Measurements from ENCODE around the gene PON3. TPM values are rescaled to one million over a fixed set of nuclear protein-coding genes. Genes with fewer than 3 reads are reported as not detected.

PON3 gene
- polyA plus RNA-seq, 2 of the 4 experiments (the other 2 are of a cell fraction): 48.7 to 142 TPM

DNA sequence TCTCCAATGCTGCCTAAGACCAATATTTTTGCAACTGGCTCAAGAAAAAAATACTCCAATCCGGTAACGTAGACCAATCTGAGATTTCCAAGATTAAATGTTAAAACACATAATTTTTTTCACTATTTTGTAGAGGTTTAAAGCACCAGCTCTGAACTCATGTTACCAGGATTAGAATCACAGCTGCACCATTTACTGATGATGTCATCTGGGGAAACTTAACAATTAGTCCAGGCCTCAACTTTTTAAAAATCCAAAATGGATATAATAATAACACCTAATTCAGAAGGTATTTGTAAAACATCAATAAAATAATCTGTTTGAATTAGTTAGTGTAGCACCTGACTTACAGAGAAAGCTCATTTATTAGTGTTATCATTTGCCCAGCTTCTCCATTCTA, 86.2 kb downstream of the PON3 start (continued):
- TF ChIP-seq, protein P1, sequence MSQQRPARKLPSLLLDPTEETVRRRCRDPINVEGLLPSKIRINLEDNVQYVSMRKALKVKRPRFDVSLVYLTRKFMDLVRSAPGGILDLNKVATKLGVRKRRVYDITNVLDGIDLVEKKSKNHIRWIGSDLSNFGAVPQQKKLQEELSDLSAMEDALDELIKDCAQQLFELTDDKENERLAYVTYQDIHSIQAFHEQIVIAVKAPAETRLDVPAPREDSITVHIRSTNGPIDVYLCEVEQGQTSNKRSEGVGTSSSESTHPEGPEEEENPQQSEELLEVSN (IDR thresholded peaks at IDR 0.05; ENCODE audit: borderline replicate concordance, low read depth): no peak
- TF ChIP-seq HOXB13 (CRISPR knock-in tag; IDR thresholded peaks at IDR 0.05; ENCODE audit: low read depth) (no peak), EHF (CRISPR knock-in tag; IDR thresholded peaks at IDR 0.05) (no peak)

Small RNAs within 50 kb of the gene (small RNA-seq; reads per million reads assigned to genes)
- gene AC004022.2: 0 to 1.0 (median 0) reads per million in 6 experiments

Other genes with a start within 250 kb of the PON3 start
- 6.6 and 8.2 TPM in 2 replicates for gene PON1, start 71.8 kb downstream of the PON3 start, polyA plus RNA-seq (2011; rRNA removed)
- 0.93 to 1.8 TPM (median 1.1 TPM) in 3 replicates for gene PON1, start 71.8 kb downstream of the PON3 start, polyA plus RNA-seq (2017; fragmentation: RNase III; extraction: RNeasy Plus Mini Kit Qiagen cat#74134 plus additional on column Dnase treatment)
- gene PON2, start 38.7 kb upstream of the PON3 start, polyA plus RNA-seq (2011; rRNA removed): 829 TPM in 2 replicates
- 325 to 395 TPM (median 381 TPM) in 3 replicates for gene PON2, start 38.7 kb upstream of the PON3 start, polyA plus RNA-seq (2017; fragmentation: RNase III; extraction: RNeasy Plus Mini Kit Qiagen cat#74134 plus additional on column Dnase treatment)
- gene ASB4, start 89.6 kb upstream of the PON3 start, polyA plus RNA-seq (2011; rRNA removed): 3.1 TPM in 2 replicates
- 0.80 to 1.4 TPM (median 1.00 TPM) in 3 replicates for gene ASB4, start 89.6 kb upstream of the PON3 start, polyA plus RNA-seq (2017; fragmentation: RNase III; extraction: RNeasy Plus Mini Kit Qiagen cat#74134 plus additional on column Dnase treatment)
- gene PDK4, start 200.1 kb upstream of the PON3 start, polyA plus RNA-seq (2011; rRNA removed): 21.9 and 26.1 TPM in 2 replicates
- gene PDK4, start 200.1 kb upstream of the PON3 start, polyA plus RNA-seq (2017; fragmentation: RNase III; extraction: RNeasy Plus Mini Kit Qiagen cat#74134 plus additional on column Dnase treatment): 5.5 to 8.6 TPM (median 6.5 TPM) in 3 replicates

All from A549 (cell line).